Measurements from ENCODE around the gene IKZF3.
"Not testable (repeated sequence)": the region's sequence is repeated elsewhere in the genome, so short reads cannot be mapped to it uniquely, and the experiment has no call there.

The IKZF3 gene

GRCh38 chr17:39722104-39722503, 142.0 kb downstream of the IKZF3 start:
- DNase-seq (ENCODE audit: extremely low read depth in 1 of 2, low read depth in 1 of 2) = no peak

- no peak for DNase-seq (ENCODE audit: extremely low read depth in 1 of 2, low read depth in 1 of 2)
These were observed 144.4 kb downstream of the IKZF3 start for GRCh38 chr17:39719563-39720355.

GRCh38 chr17:39717660-39718059, 146.5 kb downstream of the IKZF3 start:
- no peak for DNase-seq (ENCODE audit: extremely low read depth in 1 of 2, low read depth in 1 of 2)

DNA sequence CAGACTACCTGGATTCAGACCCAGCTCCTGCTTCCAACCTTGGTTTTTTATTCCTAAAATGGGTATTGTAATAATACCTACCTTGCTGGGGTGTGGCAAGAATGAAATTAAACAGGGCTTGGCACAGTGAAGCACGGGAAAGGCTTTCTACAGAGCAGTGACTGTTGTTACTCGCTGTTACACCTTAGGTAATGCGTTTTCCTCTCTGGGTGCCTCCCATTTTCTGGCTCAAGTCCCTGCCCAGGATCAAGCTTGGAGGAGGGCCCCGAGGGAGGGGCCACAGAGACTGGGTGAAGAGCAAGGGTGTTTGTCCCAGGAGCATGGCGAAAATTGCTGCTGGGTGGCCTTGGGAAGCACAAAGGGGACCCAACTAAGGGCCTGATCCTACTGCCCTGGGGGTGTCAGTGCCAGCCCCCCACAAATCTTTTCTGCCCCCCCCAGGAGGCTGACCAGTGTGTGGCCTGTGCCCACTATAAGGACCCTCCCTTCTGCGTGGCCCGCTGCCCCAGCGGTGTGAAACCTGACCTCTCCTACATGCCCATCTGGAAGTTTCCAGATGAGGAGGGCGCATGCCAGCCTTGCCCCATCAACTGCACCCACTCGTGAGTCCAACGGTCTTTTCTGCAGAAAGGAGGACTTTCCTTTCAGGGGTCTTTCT, 147.1 kb downstream of the IKZF3 start:
- DNase-seq (ENCODE audit: extremely low read depth in 1 of 2, low read depth in 1 of 2) = no peak

- no peak for DNase-seq (ENCODE audit: extremely low read depth in 1 of 2, low read depth in 1 of 2)
These were observed 147.9 kb downstream of the IKZF3 start for GRCh38 chr17:39716073-39716818.

- no peak for DNase-seq (ENCODE audit: extremely low read depth in 1 of 2, low read depth in 1 of 2)
These were observed 148.6 kb downstream of the IKZF3 start for GRCh38 chr17:39715375-39716072.

DNA sequence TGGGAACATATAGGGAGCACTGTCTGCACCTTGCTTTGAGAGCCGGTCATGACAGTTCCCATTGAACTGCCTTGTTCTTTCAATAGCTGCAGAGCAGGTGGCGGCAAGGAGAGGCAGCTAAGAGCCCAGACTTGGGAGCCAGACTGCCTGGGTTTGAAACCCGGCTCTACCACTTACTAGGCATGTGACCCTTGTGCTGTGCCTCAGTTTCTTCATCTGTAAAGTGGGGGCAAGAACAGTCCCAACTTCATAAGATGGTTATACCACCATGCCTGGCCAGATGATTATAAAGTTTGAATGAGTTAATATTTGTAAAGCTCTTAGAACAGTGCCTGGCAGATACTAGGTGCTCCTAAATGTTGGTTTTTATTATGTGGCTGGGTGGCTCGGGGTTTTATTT, 149.9 kb downstream of the IKZF3 start:
- DNase-seq (ENCODE audit: extremely low read depth in 1 of 2, low read depth in 1 of 2) = no peak

DNA sequence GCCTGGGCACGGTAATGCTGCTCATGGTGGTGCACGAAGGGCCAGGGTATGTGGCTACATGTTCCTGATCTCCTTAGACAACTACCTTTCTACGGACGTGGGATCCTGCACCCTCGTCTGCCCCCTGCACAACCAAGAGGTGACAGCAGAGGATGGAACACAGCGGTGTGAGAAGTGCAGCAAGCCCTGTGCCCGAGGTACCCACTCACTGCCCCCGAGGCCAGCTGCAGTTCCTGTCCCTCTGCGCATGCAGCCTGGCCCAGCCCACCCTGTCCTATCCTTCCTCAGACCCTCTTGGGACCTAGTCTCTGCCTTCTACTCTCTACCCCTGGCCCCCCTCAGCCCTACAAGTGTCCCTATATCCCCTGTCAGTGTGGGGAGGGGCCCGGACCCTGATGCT, 152.3 kb downstream of the IKZF3 start:
- no peak for DNase-seq (ENCODE audit: extremely low read depth in 1 of 2, low read depth in 1 of 2)

- not testable (repeated sequence) for DNase-seq (ENCODE audit: extremely low read depth in 1 of 2, low read depth in 1 of 2)
These were observed 153.0 kb downstream of the IKZF3 start for GRCh38 chr17:39711071-39711470.

DNA sequence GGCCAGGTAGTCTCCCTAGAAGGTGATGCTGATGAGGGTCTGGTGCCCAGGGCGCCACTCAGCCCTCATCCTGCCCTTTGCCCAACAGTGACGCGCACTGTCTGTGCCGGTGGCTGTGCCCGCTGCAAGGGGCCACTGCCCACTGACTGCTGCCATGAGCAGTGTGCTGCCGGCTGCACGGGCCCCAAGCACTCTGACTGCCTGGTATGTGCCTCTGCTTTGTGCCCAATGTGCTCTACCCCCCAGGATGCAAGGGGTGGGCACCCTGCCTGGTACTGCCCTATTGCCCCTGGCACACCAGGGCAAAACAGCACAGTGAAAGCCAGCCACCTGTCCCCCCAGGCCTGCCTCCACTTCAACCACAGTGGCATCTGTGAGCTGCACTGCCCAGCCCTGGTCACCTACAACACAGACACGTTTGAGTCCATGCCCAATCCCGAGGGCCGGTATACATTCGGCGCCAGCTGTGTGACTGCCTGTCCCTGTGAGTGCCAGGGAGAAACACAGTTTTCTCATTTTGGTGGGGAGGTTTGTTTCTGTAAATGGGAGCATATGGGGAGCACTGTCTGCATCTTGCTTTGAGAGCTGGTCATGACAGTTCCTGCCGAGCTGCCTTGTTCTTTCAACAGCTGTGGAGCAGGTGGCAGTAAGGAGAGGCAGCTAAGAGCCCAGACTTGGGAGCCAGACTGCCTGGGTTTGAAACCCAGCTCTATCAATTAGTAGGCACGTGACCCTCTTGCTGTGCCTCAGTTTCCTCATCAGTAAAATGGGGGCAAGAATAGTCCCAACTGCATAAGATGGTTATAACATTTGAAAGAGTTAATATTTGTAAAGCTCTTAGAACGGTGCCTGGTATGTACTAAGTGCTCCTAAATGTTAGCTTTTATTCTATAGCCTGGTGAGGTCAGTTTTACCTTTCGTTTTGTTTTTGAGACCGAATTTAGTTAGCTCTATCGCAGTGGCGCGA, 153.8 kb downstream of the IKZF3 start:
- no peak for DNase-seq (ENCODE audit: extremely low read depth in 1 of 2, low read depth in 1 of 2)

DNA sequence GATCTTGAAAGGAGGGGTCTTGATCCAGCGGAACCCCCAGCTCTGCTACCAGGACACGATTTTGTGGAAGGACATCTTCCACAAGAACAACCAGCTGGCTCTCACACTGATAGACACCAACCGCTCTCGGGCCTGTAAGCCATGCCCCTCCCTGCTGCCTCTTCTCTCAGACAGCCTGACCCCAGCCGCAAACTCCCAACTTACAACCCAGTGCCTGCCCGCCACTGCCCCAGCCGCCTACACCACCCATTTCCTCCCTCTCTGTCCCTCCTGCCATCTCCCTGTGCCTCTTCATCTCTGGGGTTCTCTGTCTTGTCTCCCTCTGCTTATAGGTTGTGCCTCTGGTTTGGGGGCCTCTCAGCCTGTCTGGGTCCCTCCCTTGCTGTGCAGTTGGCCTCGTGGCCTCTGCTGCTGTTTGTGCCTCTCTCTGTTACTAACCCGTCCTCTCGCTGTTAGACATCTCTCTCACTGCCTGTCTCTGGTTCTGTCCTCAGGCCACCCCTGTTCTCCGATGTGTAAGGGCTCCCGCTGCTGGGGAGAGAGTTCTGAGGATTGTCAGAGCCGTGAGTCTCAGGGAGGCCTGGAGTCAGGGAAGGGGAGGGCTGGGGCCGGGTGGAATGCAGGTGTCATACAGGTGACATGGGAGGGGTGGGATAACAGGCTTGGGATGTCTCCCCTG, 154.7 kb downstream of the IKZF3 start:
- DNase-seq (ENCODE audit: extremely low read depth in 1 of 2, low read depth in 1 of 2) = no peak
